Adrenal gland (tissue), 5 donors: ENCODE measurements around the gene SORBS2.

Source experiments
- CTCF ChIP-seq, 6 experiments: fragments of 450-650 bp in 4 of 6; fragments of 200-600 bp in 2 of 6; sonication (generic) in 1 of 6; IDR thresholded peaks; 1 replicate in 5 of 6; 2 replicates in 1 of 6; pipeline versions ENCODE4 v1.5.1 to v1.8.0; 2016 to 2021; ENCODE audit warnings: antibody characterized with exemption in 6 of 6, mild to moderate bottlenecking in 2 of 6, moderate library complexity in 1 of 6
- POLR2A ChIP-seq, 2 donors: fragments of 450-650 bp; IDR thresholded peaks; one replicate each; pipeline ENCODE4 v1.6.1; 2017; ENCODE audit warnings: antibody characterized with exemption in 2 of 2, mild to moderate bottlenecking in 2 of 2, moderate library complexity in 1 of 2
- donor health status: DM: no; HTN: no; CAD: no.

GRCh38 chr4:185580699-185581098, 231.3 kb downstream of the SORBS2 start:
- TF ChIP-seq CTCF (IDR thresholded peaks at IDR 0.05) = no peak
- TF ChIP-seq POLR2A (IDR thresholded peaks at IDR 0.05) = no peak
